ENCODE data around the gene NT5M.

The NT5M gene

GRCh38 chr17:17320188-17320910 is 17.2 kb downstream of the NT5M start:
- no peak for TF ChIP-seq CTCF (IDR thresholded peaks at IDR 0.05; ENCODE audit: extremely low read depth, missing control alignments)
- DNase-seq (ENCODE audit: low spot score): no peak

GRCh38 chr17:17320911-17321220 is 17.7 kb downstream of the NT5M start:
- DNase-seq (ENCODE audit: low spot score): no peak
- no peak for TF ChIP-seq CTCF (IDR thresholded peaks at IDR 0.05; ENCODE audit: extremely low read depth, missing control alignments)

GRCh38 chr17:17321356-17322025 is 18.3 kb downstream of the NT5M start:
- DNase-seq (ENCODE audit: low spot score): no peak
- no peak for TF ChIP-seq CTCF (IDR thresholded peaks at IDR 0.05; ENCODE audit: extremely low read depth, missing control alignments)

GRCh38 chr17:17322516-17323510 is 19.6 kb downstream of the NT5M start:
- no peak for DNase-seq (ENCODE audit: low spot score)

GRCh38 chr17:17324616-17325015 is 21.4 kb downstream of the NT5M start:
- no peak for DNase-seq (ENCODE audit: low spot score)
- no peak for TF ChIP-seq CTCF (IDR thresholded peaks at IDR 0.05; ENCODE audit: extremely low read depth, missing control alignments)

More at GRCh38 chr17:17322516-17323510, 19.6 kb downstream of the NT5M start:
- no peak for TF ChIP-seq CTCF (IDR thresholded peaks at IDR 0.05; ENCODE audit: extremely low read depth, missing control alignments)

- DNase-seq (ENCODE audit: low spot score): no peak
- TF ChIP-seq CTCF (IDR thresholded peaks at IDR 0.05; ENCODE audit: extremely low read depth, missing control alignments): no peak
Observed at GRCh38 chr17:17325228-17325627, 22.1 kb downstream of the NT5M start.
